BLaER1 (cell line): ENCODE measurements around the gene WDR86.
A peak's percentile ranks its signal among the peaks of the same experiment; 100 is the strongest.

ENCODE experiments used
- H3K27ac ChIP-seq: shearing (Covaris generic); formaldehyde crosslinking; 2 replicates; pipeline ENCODE4 v1.8.1; 2022
- H3K27me3 ChIP-seq: shearing (Covaris generic); formaldehyde crosslinking; 2 replicates; pipeline ENCODE4 v1.8.1; 2022
- H3K36me3 ChIP-seq: shearing (Covaris generic); formaldehyde crosslinking; 2 replicates; pipeline ENCODE4 v1.8.1; 2022
- H3K4me1 ChIP-seq: shearing (Covaris generic); formaldehyde crosslinking; 2 replicates; pipeline ENCODE4 v1.8.1; 2022
- H3K4me2 ChIP-seq: shearing (Covaris generic); formaldehyde crosslinking; 2 replicates; pipeline ENCODE4 v1.8.1; 2022
- H3K4me3 ChIP-seq: shearing (Covaris generic); formaldehyde crosslinking; 2 replicates; pipeline ENCODE4 v1.8.1; 2022
- H3K9ac ChIP-seq: shearing (Covaris generic); formaldehyde crosslinking; 2 replicates; pipeline ENCODE4 v1.8.1; 2022
- H3K9me3 ChIP-seq: shearing (Covaris generic); formaldehyde crosslinking; 2 replicates; pipeline ENCODE4 v1.8.1; 2022
- H4K20me1 ChIP-seq: shearing (Covaris generic); formaldehyde crosslinking; 2 replicates; pipeline ENCODE4 v1.8.1; 2022
- Cebpa-rat ChIP-seq: shearing (Covaris generic); IDR thresholded peaks from 2 replicates; pipeline ENCODE4 v1.8.1; 2022

WDR86 gene

GRCh38 chr7:151366166-151366879 is 43.5 kb downstream of the WDR86 start:
- no peaks in the 10 kb centered on the region for H3K9me3 ChIP-seq
- H3K4me2 ChIP-seq: no peak overlapping the region
- H4K20me1 ChIP-seq: peaks cover 24% of the 10 kb centered on the region
- no peaks in the 10 kb centered on the region for H3K27me3 ChIP-seq
- no peak overlapping the region for H3K4me3 ChIP-seq
- peaks cover 13% of the 10 kb centered on the region for H3K4me1 ChIP-seq
- no peak for TF ChIP-seq Cebpa-rat
- H3K36me3 ChIP-seq: peaks cover 42% of the 10 kb centered on the region
- H3K9ac ChIP-seq: no peak overlapping the region; the same call in 1 of the 2 replicates
- H3K27ac ChIP-seq: no peak overlapping the region

- no peaks in the 10 kb centered on the region for H3K27me3 ChIP-seq
- H3K36me3 ChIP-seq: peaks cover 52% of the 10 kb centered on the region
- peaks cover 24% of the 10 kb centered on the region for H4K20me1 ChIP-seq
- H3K27ac ChIP-seq: no peak overlapping the region
- peaks cover 10% of the 10 kb centered on the region for H3K4me1 ChIP-seq
- H3K4me2 ChIP-seq: no peak overlapping the region
- H3K9ac ChIP-seq: no peak overlapping the region
- no peak for TF ChIP-seq Cebpa-rat
- no peak overlapping the region for H3K4me3 ChIP-seq
- no peaks in the 10 kb centered on the region for H3K9me3 ChIP-seq
Measured at GRCh38 chr7:151363182-151363581, 46.7 kb downstream of the WDR86 start.

GRCh38 chr7:151361193-151361959 is 48.5 kb downstream of the WDR86 start:
- H3K9me3 ChIP-seq: no peaks in the 10 kb centered on the region
- H4K20me1 ChIP-seq: peaks cover 12% of the 10 kb centered on the region; the same call in 1 of the 2 replicates
- no peak overlapping the region for H3K27ac ChIP-seq
- H3K4me2 ChIP-seq: no peak overlapping the region
- H3K4me3 ChIP-seq: no peak overlapping the region
- H3K36me3 ChIP-seq: peaks cover 67% of the 10 kb centered on the region
- no peak for TF ChIP-seq Cebpa-rat
- peaks cover 9% of the 10 kb centered on the region for H3K4me1 ChIP-seq
- no peak overlapping the region for H3K9ac ChIP-seq
- H3K27me3 ChIP-seq: no peaks in the 10 kb centered on the region

DNA sequence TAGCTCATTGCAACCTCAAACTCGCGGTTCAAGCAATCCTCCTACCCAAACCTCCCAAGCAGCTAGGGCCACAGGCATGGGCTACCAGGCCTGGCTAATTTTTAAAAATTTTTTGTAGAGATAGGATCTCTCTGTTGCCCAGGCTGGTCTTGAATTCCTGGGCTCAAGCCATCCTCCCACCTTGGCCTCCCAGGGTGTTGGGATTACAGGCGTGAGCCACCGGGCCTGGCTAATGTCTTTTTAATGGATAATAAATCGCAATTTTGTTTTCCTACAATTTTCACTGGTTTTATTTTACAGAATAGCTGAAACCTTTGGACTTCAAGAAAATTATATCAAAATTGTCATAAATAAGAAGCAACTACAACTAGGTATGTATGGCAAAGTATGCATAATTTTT is 57.3 kb downstream of the WDR86 start:
- Histone ChIP-seq H3K4me3 (no peak overlapping the region), H3K4me1 (peaks cover 52% of the 10 kb centered on the region), H3K4me2 (peak overlapping the region; percentile 88), H3K36me3 (peaks cover 53% of the 10 kb centered on the region), H3K27ac (peak overlapping the region; percentile 5; the same call in 1 of the 2 replicates), H3K27me3 (no peaks in the 10 kb centered on the region), H3K9me3 (no peaks in the 10 kb centered on the region), H3K9ac (0 out of 2 replicates have a peak overlapping the region, but pooled peaks have one; percentile 22), H4K20me1 (peaks cover 16% of the 10 kb centered on the region)
- TF ChIP-seq Cebpa-rat: no peak

DNA sequence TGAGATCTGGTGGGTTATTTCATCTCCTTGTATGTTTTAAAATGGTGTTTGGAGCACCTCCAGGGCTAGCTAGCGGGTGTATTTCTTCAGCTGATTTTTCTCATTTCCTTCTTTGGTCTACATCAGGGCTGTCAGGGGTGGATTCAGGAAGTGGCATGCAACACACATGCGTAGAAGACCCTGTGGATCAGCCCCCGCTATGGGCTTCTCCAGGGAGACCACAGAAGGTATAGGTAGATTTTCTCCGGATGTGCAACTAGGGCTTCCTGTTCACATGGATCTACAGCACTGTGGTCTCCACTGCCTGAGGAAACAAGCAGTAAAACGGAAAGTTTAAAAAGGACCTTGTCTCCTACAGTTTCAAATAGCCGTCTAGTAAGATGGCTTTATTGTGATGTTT is 57.9 kb downstream of the WDR86 start:
- peaks cover 16% of the 10 kb centered on the region for H4K20me1 ChIP-seq
- no peak overlapping the region for H3K4me3 ChIP-seq
- no peaks in the 10 kb centered on the region for H3K9me3 ChIP-seq
- H3K4me1 ChIP-seq: peaks cover 52% of the 10 kb centered on the region
- no peak for TF ChIP-seq Cebpa-rat
- H3K9ac ChIP-seq: peak overlapping the region; percentile 22; the same call in 1 of the 2 replicates
- peak overlapping the region; percentile 88 for H3K4me2 ChIP-seq
- no peaks in the 10 kb centered on the region for H3K27me3 ChIP-seq
- peaks cover 53% of the 10 kb centered on the region for H3K36me3 ChIP-seq
- peak overlapping the region; percentile 5; the same call in 1 of the 2 replicates for H3K27ac ChIP-seq

DNA sequence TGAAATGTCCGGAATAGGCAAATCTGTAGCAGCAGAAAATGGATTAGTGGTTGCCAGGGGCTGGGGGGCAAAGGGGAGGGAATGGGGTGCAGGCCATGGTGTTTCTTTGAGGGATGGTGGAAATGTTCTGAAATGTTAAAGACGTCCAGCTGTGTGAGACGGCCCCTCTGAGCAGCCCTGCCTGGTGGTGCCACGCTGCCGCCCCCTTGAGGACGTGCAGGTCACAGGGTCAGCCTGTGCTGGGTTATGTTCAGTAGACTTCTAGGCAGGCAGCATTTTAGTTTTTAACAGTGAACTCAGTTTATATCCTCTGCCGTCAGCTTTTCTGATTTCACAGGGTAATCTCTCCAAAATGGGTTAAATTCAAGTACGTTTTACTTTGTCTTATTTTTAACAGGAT is 58.8 kb downstream of the WDR86 start:
- H3K9ac ChIP-seq: no peak overlapping the region
- H3K4me2 ChIP-seq: peak overlapping the region; percentile 88
- peaks cover 52% of the 10 kb centered on the region for H3K4me1 ChIP-seq
- peaks cover 53% of the 10 kb centered on the region for H3K36me3 ChIP-seq
- H3K27ac ChIP-seq: 0 out of 2 replicates have a peak overlapping the region, but pooled peaks have one; percentile 5
- peaks cover 16% of the 10 kb centered on the region for H4K20me1 ChIP-seq
- H3K27me3 ChIP-seq: no peaks in the 10 kb centered on the region
- no peak for TF ChIP-seq Cebpa-rat
- H3K9me3 ChIP-seq: no peaks in the 10 kb centered on the region
- no peak overlapping the region for H3K4me3 ChIP-seq

GRCh38 chr7:151349507-151349853 is 60.4 kb downstream of the WDR86 start:
- Histone ChIP-seq H3K9ac (peak overlapping the region; percentile 64), H3K4me3 (peak overlapping the region; percentile 65), H3K36me3 (peaks cover 52% of the 10 kb centered on the region), H3K9me3 (no peaks in the 10 kb centered on the region), H3K27me3 (no peaks in the 10 kb centered on the region), H3K4me1 (peaks cover 65% of the 10 kb centered on the region), H4K20me1 (peaks cover 16% of the 10 kb centered on the region; the same call in 1 of the 2 replicates), H3K27ac (peak overlapping the region; percentile 71), H3K4me2 (peak overlapping the region; percentile 88)
- no peak for TF ChIP-seq Cebpa-rat

GRCh38 chr7:151348970-151349369 is 60.9 kb downstream of the WDR86 start:
- Histone ChIP-seq H3K4me1 (peaks cover 67% of the 10 kb centered on the region), H3K4me3 (peak overlapping the region; percentile 65), H3K36me3 (peaks cover 50% of the 10 kb centered on the region), H3K4me2 (peak overlapping the region; percentile 88), H3K27me3 (no peaks in the 10 kb centered on the region), H3K9me3 (no peaks in the 10 kb centered on the region), H3K9ac (peak overlapping the region; percentile 64), H4K20me1 (peaks cover 15% of the 10 kb centered on the region; the same call in 1 of the 2 replicates), H3K27ac (peak overlapping the region; percentile 71)
- TF ChIP-seq Cebpa-rat: no peak

DNA sequence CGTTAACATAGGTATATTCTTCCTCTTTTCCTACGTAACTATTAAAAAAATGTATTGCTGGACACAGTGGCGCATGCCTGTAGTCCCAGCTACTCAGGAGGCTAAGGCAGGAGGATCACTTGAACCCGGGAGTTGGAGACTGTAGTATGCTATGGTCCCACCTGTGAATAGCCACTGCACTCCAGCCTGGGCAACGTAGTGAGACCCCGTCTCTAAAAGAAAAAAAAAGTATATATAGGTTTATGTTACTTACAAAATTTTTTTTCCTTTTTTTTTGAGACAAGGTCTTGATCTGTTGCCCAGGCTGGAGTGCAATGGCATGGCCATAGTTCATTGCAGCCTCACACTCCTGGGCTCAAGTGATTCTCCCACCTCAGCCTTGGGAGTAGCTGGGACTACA is 62.6 kb downstream of the WDR86 start:
- Histone ChIP-seq H3K36me3 (peaks cover 42% of the 10 kb centered on the region), H3K4me1 (peaks cover 65% of the 10 kb centered on the region), H3K27ac (no peak overlapping the region), H3K4me3 (no peak overlapping the region), H3K27me3 (no peaks in the 10 kb centered on the region), H3K9ac (no peak overlapping the region), H4K20me1 (peaks cover 12% of the 10 kb centered on the region), H3K4me2 (no peak overlapping the region), H3K9me3 (no peaks in the 10 kb centered on the region)
- TF ChIP-seq Cebpa-rat: no peak

- H3K4me3 ChIP-seq: no peak overlapping the region
- no peak for TF ChIP-seq Cebpa-rat
- H3K9ac ChIP-seq: no peak overlapping the region
- peaks cover 12% of the 10 kb centered on the region for H4K20me1 ChIP-seq
- no peak overlapping the region for H3K27ac ChIP-seq
- H3K27me3 ChIP-seq: no peaks in the 10 kb centered on the region
- H3K4me1 ChIP-seq: peaks cover 57% of the 10 kb centered on the region
- peaks cover 40% of the 10 kb centered on the region for H3K36me3 ChIP-seq
- H3K4me2 ChIP-seq: no peak overlapping the region
- H3K9me3 ChIP-seq: no peaks in the 10 kb centered on the region
Measured at GRCh38 chr7:151346470-151346769, 63.4 kb downstream of the WDR86 start.
